Choroid plexus epithelial cell (primary cell): ENCODE results near the gene DPH2.

ENCODE experiments used
- DNase-seq: peaks from one replicate; pipeline ENCODE4 v3.0.0-alpha.2; 2010; ENCODE audit warnings: low read depth
- H3K4me3 ChIP-seq: 2 replicates; pipeline ENCODE4 v1.5.1; 2011; ENCODE audit warnings: low read depth, mild to moderate bottlenecking, control low read depth, low read length, moderate library complexity
- TF ChIP-seq, protein P1 (sequence below): conservative IDR thresholded peaks from 2 replicates; pipeline ENCODE4 v1.5.1; 2011; ENCODE audit warnings: low read depth, mild to moderate bottlenecking, control low read depth, inconsistent platforms, low read length, moderate library complexity

Gene DPH2

DNA sequence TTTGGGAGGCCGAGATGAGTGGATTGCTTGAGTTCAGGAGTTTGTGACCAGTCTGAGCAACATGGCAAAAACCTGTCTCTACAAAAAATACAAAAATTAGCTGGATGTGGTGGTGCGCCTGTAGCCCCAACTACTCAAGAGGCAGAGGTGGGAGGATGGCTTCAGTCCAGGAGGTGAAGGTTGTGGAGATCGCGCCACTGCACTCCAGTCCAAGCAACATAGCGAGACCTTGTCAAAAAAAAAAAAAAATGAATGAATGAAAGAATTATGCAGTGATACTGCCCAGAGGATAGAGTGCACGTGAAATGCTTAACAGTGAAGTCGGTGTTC, 429 bp upstream of the DPH2 start:
- DNase-seq, result no peak
- peak overlapping the region; percentile 15 for H3K4me3 ChIP-seq

DNA sequence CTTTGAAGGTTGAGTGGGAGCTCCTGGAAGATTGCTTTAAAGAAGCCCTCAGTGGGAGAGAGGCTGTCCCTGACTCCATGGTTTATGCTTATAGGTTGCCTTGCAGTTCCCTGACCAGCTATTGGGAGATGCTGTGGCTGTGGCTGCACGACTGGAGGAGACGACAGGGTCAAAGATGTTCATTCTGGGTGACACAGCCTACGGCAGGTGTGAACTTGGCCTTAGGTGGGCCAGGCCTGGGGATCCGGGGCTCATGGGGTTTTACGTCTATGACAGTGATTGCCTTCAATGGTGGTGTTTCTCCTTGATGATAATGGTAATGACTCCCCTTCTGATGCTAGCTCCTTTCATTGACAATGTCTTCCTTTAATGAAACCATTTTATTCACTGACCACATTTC, 692 bp downstream of the DPH2 start:
- peak overlapping the region; percentile 97 for H3K4me3 ChIP-seq
- TF ChIP-seq, protein P1, sequence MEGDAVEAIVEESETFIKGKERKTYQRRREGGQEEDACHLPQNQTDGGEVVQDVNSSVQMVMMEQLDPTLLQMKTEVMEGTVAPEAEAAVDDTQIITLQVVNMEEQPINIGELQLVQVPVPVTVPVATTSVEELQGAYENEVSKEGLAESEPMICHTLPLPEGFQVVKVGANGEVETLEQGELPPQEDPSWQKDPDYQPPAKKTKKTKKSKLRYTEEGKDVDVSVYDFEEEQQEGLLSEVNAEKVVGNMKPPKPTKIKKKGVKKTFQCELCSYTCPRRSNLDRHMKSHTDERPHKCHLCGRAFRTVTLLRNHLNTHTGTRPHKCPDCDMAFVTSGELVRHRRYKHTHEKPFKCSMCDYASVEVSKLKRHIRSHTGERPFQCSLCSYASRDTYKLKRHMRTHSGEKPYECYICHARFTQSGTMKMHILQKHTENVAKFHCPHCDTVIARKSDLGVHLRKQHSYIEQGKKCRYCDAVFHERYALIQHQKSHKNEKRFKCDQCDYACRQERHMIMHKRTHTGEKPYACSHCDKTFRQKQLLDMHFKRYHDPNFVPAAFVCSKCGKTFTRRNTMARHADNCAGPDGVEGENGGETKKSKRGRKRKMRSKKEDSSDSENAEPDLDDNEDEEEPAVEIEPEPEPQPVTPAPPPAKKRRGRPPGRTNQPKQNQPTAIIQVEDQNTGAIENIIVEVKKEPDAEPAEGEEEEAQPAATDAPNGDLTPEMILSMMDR, result no peak
- DNase-seq, result no peak

More for the DNA sequence above, 429 bp upstream of the DPH2 start:
- TF ChIP-seq, protein P1, result no peak

DNA sequence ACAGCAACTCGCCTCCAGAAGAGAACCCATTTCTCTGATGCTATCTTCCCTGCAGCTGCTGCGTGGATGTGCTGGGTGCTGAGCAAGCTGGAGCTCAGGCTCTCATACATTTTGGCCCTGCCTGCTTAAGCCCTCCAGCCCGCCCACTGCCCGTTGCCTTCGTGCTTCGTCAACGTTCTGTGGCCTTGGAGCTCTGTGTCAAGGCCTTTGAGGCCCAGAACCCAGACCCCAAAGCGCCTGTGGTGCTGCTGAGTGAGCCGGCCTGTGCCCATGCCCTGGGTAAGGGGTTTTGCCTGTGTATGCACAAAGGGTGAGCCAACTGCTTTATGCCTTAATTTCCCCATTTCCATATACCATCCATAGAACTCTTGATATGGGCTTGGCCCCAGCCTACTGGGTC, 1.1 kb downstream of the DPH2 start:
- no peak for DNase-seq
- TF ChIP-seq, protein P1, result no peak
- H3K4me3 ChIP-seq, result no peak overlapping the region

DNA sequence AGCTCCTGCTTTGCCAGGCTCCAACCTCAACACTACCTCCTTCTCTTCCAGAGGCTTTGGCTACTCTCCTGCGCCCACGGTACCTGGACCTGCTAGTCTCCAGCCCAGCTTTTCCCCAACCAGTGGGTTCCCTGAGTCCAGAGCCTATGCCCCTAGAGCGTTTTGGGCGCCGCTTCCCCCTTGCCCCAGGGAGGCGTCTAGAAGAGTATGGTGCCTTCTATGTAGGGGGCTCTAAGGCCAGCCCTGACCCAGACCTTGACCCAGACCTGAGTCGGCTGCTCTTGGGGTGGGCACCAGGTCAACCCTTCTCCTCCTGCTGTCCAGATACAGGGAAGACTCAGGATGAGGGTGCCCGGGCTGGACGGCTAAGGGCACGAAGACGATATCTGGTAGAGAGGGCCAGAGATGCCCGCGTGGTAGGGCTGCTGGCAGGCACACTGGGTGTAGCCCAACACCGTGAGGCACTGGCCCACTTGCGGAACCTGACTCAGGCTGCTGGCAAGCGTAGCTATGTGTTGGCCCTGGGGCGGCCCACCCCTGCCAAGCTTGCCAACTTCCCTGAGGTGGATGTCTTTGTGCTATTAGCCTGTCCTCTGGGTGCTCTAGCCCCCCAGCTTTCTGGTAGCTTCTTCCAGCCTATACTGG, 1.6 kb downstream of the DPH2 start:
- H3K4me3 ChIP-seq, result no peak overlapping the region
- TF ChIP-seq, protein P1, result no peak
- no peak for DNase-seq

DNA sequence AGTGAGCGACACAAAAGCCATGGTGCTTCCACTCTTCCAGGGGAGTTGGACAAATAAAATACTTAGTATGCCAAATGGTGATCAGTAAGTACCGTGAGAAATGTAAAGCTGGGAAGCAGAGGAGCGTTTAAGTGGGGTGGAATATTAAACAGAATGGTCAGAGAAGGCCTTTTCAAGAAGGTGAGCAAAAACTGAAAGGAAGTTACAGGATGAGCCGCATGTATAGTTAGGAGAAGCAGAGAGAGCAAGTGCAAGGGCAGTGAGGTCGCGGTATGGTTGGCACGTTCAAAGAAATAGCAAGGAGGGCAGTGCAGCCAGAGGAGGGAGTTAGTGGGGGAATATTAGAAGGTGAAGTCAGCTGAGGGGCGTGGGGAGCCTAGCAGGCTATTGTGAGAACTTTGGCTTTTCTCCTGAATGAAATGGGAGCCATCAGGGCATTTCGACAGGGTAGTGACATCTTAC, 4.2 kb downstream of the DPH2 start:
- peak overlapping the region; percentile 97 for H3K4me3 ChIP-seq
- peak; percentile 22 for DNase-seq
- TF ChIP-seq, protein P1, result no peak

DNA sequence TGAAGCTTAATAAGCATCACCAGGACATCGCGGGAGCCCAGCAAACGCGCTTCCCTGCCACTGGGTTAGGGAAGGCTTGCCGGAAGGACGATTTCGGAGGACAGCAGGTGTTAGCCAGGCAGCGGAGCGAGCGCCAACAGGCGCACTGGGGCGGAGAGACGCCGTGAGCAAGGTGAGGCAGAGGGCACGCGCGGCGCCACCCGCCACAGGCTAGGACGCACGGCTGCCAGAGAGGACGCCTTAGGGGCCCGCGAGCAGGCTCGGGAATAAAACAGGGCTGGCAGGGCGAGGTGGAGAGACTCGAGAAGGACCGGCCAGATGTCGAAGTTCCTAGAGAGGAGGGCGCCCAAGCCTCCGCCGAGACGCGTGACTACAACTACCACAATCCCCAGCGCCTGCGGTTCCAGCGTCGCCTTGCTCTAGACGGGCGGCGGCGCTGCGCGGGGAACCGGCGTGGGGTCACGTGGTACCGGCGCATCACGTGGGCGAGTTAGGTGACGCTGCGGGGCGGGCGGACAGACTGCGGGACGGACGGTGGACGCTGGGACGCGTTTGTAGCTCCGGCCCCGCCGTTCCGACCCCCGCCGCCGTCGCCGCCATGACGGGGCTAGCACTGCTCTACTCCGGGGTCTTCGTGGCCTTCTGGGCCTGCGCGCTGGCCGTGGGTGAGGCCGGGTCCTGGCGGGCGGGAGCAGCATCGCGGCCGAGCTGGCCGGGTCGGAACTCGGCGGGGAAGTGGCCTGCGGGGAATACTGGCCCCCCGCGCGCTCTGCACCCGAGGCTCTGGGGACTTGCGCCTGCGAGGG, 4.8 kb downstream of the DPH2 start, which contains the start of gene ATP6V0B:
TSS of gene ATP6V0B (plus strand) at position 518 of the 806 bp plus-strand sequence. CDS start at position 599, 81 bp downstream.
- TF ChIP-seq, protein P1, result no peak
- DNase-seq, result peak; percentile 95
- peak within 1 kb of the TSS; percentile 97 for H3K4me3 ChIP-seq
